Stimulated activated naive B cell treated with anti-CD40 and anti-IgM and Interleukin-4, amounts not matched to agents 10 μg/mL and 1 μg/mL and 100 μg/mL, for 72 hours (primary cell): Measurements from ENCODE around the gene MTFR1L.

ENCODE experiments used
- ATAC-seq, 2 donors: fragments of 150-1000 bp; cut with Tn5 transposase; replicated peaks; 2 replicates each; pipeline ENCODE4 v1.10.0; 2021; ENCODE audit warnings: moderate library complexity in 1 of 2
- DNase-seq: peaks from one replicate; pipeline ENCODE4 v3.0.0; 2021
- H3K27ac Mint-ChIP-seq: one replicate; pipeline ENCODE4 v1.8.0; 2022; ENCODE audit warnings: mild to moderate bottlenecking, mixed read lengths
- H3K27me3 Mint-ChIP-seq, 2 donors: one replicate each; pipeline ENCODE4 v1.8.0; 2022; ENCODE audit warnings: mixed read lengths in 2 of 2
- H3K36me3 Mint-ChIP-seq, 2 donors: one replicate each; pipeline ENCODE4 v1.8.0; 2022; ENCODE audit warnings: mixed read lengths in 2 of 2, mild to moderate bottlenecking in 1 of 2
- H3K4me1 Mint-ChIP-seq, 2 donors: one replicate each; pipeline ENCODE4 v1.8.0; 2022; ENCODE audit warnings: mixed read lengths in 2 of 2, mild to moderate bottlenecking in 1 of 2
- H3K4me3 Mint-ChIP-seq, 2 donors: one replicate each; pipeline ENCODE4 v1.8.0; 2022; ENCODE audit warnings: mild to moderate bottlenecking in 2 of 2, mixed read lengths in 2 of 2, moderate library complexity in 1 of 2
- H3K9me3 Mint-ChIP-seq, 2 donors: one replicate each; pipeline ENCODE4 v1.8.0; 2022; ENCODE audit warnings: mixed read lengths in 2 of 2, mild to moderate bottlenecking in 1 of 2

Gene MTFR1L

DNA sequence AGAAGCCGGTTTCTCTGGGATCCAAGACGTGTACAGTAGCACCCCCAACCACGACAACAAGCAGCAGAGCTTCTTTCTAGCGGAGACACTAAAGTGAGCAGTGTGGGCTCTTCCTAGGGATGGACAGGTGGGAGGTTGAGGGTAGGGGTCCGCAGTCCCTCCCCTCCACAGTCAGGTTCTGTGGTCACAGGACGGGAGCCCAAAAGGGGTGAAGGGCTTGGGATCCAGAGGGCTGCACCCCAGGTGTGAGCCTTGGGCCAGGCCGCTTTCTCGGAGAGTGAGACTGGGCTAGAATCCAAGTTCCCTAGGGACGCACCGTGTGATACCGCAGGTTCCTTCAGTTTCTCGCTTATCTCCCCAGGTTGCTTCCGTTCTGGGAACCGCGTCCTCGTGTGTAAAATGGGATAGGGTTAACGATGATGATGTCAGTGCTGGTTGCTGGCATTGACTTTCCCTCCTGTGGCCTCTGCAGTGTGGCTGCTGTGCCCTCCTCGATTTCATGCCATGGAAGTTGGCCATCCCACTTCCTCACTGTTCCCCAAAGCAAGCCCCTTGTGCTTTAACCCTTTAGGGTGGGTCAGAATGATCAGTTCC is 37.0 kb upstream of the MTFR1L start:
- Mint-ChIP-seq H3K9me3 (no peaks in the 10 kb centered on the region), H3K36me3 (no peaks in the 10 kb centered on the region), H3K27ac (peak overlapping the region; percentile 60), H3K4me1 (peaks cover 0 to 2% of the 10 kb centered on the region in 2 donors), H3K27me3 (peaks cover 9 to 10% of the 10 kb centered on the region in 2 donors), H3K4me3 (no peak overlapping the region)
- DNase-seq (no peak), ATAC-seq (no peak)

DNA sequence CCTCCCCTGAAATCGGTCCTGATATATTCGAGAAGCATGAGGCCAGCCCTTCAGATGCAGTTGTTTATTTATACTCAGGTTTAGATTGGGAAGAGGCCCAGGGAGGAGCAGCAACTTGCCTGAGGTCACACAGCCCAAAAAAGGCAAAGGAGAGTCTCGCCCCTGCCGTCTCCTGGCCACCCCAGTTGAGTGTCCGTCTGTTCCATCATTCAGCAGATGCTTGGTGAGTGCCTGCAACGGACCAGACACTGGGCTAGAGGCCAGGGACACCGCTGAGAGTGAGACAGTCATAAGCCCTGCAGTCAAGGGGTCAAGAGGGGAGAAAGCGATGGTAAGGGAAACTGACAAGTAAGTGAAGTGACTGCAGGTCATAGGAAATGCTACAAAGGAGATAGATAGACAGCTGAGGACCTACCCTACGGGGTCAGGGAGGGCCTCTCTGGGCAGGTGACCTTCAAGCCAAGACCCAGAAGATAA is 35.1 kb upstream of the MTFR1L start:
- peaks cover 9 to 10% of the 10 kb centered on the region in 2 donors for H3K27me3 Mint-ChIP-seq
- DNase-seq (no peak), ATAC-seq (no peak)
- no peak overlapping the region for H3K4me3 Mint-ChIP-seq
- H3K9me3 Mint-ChIP-seq, result no peaks in the 10 kb centered on the region
- no peaks in the 10 kb centered on the region for H3K4me1 Mint-ChIP-seq
- no peak overlapping the region for H3K27ac Mint-ChIP-seq
- no peaks in the 10 kb centered on the region for H3K36me3 Mint-ChIP-seq

DNA sequence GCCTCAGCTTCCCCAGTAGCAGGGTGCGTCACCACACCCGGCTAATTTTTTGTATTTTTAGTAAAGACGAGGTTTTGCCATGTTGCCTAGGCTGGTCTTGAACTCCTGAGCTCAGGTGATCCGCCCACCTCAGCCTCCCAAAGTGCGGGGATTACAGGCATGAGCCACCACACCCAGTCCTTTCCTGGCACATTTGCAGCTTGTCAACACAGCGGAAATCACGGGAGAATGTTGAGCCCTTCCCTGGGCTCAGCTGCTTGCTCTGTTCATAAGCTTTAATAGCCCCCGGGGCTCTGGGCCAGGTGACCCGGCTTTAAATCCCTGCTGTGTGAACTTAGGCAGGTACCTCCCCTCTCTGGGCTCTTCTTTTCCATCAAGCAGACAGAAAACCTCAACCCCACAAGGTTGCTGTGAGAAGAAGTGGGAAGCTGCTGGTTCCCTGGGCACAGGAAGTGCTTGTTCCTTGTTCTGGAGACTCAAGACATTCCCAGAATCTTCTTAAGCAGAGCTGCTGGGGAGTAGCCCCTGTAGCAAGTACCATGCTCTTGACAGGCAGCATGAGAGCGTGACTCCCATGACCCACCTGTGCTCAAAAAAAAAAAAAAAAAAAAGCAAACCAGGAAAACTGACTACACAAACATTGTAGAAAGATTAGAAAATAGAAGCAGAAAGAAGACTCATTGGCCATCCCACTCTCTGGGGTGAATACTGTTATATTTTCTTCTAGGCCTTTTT is 34.3 kb upstream of the MTFR1L start:
- peaks cover 9 to 10% of the 10 kb centered on the region in 2 donors for H3K27me3 Mint-ChIP-seq
- no peaks in the 10 kb centered on the region for H3K36me3 Mint-ChIP-seq
- DNase-seq (no peak), ATAC-seq (no peak)
- no peak overlapping the region for H3K27ac Mint-ChIP-seq
- no peaks in the 10 kb centered on the region for H3K4me1 Mint-ChIP-seq
- no peak overlapping the region for H3K4me3 Mint-ChIP-seq
- H3K9me3 Mint-ChIP-seq, result no peaks in the 10 kb centered on the region

DNA sequence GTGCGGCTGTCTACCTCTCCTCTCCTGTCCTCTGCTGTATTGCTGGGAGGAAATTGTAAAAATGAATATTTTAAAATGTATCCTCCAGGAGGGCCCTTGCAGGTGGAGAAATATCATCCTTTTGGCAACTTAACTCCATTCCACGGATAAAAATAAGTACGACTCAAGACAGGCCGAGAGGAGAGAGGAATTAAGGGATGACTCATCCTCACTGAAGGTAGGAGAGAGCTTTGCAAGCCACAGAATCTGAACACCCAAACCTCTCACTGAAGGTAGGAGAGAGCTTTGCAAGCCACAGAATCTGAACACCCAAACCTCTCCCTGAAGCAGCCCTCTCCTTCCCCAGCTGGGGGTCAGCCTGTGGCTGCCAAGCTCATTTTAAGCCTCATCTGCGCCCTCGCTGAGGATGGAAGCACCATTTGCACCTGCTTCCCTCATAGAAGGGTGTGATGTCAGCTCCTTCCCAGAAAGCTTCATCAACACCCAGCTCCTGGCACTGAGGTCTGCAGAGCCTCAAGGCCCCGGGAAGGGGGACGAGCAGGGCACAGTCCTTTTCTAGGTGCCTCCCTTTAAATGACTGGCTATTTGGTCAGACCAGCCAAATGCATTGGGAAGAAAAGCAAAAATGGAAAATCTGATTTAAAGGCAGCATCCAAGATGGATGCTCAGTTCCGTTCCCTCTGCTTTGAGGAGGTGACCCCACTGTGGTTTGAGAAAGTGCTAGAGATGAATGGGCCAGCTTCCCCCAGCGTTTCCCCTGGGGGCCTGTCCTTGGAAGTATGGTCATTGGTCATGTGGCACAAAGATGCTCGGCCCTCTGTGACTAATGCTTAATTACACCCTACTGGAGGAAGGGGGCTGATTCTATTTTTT is 32.6 kb upstream of the MTFR1L start:
- no peaks in the 10 kb centered on the region for H3K4me1 Mint-ChIP-seq
- H3K27me3 Mint-ChIP-seq, result peaks cover 4 to 9% of the 10 kb centered on the region in 2 donors
- H3K36me3 Mint-ChIP-seq, result no peaks in the 10 kb centered on the region
- ATAC-seq (peak in 1 of 2 donors; percentile 36), DNase-seq (no peak)
- no peak overlapping the region for H3K27ac Mint-ChIP-seq
- no peak overlapping the region for H3K4me3 Mint-ChIP-seq
- H3K9me3 Mint-ChIP-seq, result no peaks in the 10 kb centered on the region

DNA sequence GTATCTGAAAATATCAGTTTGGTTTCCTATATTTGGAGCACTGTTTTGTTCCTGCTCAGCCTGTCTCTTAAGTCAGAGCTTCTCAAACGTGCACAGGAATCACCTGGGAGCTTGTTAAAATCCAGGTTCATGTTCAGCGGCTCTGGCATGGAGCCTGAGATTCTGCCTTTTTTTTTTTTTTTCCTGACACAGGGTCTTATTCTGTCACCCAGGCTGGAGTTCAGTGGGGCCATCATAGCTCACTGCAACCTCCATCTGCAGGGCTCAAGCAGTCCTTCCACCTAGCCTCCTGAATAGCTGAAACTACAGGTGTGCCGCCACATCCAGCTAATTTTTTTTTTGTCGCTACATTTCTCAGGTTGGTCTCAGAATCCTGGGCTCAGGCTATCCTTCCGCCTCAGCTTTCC is 32.0 kb upstream of the MTFR1L start:
- no peaks in the 10 kb centered on the region for H3K36me3 Mint-ChIP-seq

DNA sequence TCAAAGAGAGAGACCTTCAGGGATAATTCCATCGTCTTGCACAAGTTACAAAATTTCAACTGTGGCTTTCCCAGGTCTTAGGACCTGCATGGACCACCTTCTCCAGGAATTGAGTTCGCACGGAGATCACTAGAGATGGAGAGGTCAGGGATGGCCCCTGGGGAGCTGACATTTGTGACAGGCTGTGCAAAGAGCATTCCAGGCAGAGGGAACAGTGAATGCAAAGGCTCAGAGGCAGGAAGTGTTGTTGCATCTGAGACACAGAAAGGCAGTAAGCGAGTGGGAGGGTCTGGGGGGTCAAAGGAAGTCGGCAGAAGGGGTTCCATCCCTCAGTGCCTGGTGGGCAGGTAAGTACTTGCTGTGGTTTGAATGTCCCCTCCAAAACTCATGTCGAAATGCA is 29.3 kb upstream of the MTFR1L start:
- H3K36me3 Mint-ChIP-seq, result no peaks in the 10 kb centered on the region
- no peak overlapping the region for H3K4me3 Mint-ChIP-seq
- DNase-seq (no peak), ATAC-seq (no peak)
- no peaks in the 10 kb centered on the region for H3K4me1 Mint-ChIP-seq
- H3K27ac Mint-ChIP-seq, result no peak overlapping the region
- no peaks in the 10 kb centered on the region for H3K27me3 Mint-ChIP-seq
- H3K9me3 Mint-ChIP-seq, result no peaks in the 10 kb centered on the region

More for the DNA sequence above, 32.0 kb upstream of the MTFR1L start:
- H3K27ac Mint-ChIP-seq, result no peak overlapping the region
- DNase-seq, result no peak
- peaks cover 4% of the 10 kb centered on the region in 2 donors for H3K27me3 Mint-ChIP-seq
- H3K4me1 Mint-ChIP-seq, result no peaks in the 10 kb centered on the region
- H3K4me3 Mint-ChIP-seq, result no peak overlapping the region
- H3K9me3 Mint-ChIP-seq, result no peaks in the 10 kb centered on the region
- ATAC-seq, result no peak

DNA sequence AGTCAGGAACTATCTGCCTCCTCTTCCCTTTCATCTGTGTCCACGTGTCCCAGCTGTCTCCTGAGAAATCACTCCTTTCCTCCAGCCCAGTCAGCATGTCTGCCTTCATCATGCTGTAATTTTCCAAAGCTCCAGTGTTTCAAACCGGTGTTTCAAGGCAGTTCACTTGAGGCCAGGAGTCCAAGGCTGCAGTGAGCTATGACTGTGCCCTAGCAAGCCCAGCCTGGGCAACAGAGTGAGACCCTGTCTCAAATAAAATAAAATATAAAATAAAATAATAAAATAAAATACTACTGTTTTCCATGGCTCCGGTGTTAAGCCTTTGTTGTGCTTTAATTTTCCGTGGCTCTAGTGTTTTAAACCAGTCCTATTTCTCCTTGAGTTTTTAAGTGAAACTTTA is 27.6 kb upstream of the MTFR1L start:
- no peaks in the 10 kb centered on the region for H3K36me3 Mint-ChIP-seq
- no peaks in the 10 kb centered on the region for H3K9me3 Mint-ChIP-seq
- no peak for DNase-seq
- ATAC-seq, result no peak
- peaks cover 8 to 10% of the 10 kb centered on the region in 2 donors for H3K4me1 Mint-ChIP-seq
- H3K27ac Mint-ChIP-seq, result no peak overlapping the region
- H3K4me3 Mint-ChIP-seq, result no peak overlapping the region
- no peaks in the 10 kb centered on the region for H3K27me3 Mint-ChIP-seq

DNA sequence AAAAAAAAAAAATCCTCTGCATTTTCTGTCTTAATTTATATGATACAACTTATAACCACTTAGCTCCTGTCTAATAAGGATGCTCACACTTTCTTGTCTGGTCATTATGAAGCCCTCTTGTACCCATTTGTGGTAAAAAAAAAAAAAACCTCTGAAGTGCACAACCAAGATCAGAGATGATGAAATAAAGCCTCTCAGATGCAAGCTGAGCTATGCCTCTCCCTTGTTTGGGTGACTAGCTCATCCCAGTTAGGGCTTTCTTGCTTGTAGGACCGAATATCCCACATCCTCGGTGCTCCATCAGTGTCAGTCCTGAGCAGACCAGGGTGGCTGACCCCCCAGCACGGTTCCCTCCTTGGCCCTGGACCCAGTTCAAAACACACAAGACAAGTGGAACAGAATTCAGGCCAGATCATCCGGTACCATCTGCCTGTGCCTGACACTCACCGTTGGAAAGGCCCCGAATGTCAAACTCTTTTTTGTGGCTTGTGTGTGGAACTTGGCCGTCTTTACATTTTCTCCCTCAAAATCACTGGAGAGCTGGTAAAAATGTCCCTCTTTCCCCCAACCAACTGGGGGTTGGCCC is 26.1 kb upstream of the MTFR1L start:
- Mint-ChIP-seq H3K27ac (no peak overlapping the region), H3K4me3 (no peak overlapping the region), H3K27me3 (no peaks in the 10 kb centered on the region), H3K4me1 (peaks cover 12 to 19% of the 10 kb centered on the region in 2 donors), H3K9me3 (no peaks in the 10 kb centered on the region), H3K36me3 (no peaks in the 10 kb centered on the region)
- DNase-seq (no peak), ATAC-seq (no peak)

DNA sequence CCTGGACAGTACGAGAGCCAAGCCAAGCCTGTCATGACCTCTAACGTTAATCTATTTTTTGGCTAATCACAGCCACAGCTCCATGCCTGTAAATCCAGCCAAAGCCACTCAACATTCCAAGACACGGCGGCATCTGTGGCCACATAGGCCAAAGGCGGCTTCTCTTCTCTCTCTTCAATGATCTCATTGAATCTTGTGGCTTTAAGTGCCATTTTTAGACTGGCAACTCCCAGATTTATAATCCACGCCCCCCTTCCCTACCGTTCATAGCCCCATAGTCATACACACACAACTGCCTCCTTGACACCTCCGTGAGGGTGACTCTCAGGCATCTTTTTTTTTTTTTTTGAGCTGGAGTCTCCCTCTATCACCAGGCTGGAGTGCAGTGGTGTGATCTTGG is 25.4 kb upstream of the MTFR1L start:
- no peak for ATAC-seq
- Mint-ChIP-seq H3K4me1 (peaks cover 12 to 19% of the 10 kb centered on the region in 2 donors), H3K4me3 (no peak overlapping the region), H3K36me3 (no peaks in the 10 kb centered on the region), H3K27me3 (no peaks in the 10 kb centered on the region), H3K9me3 (no peaks in the 10 kb centered on the region), H3K27ac (no peak overlapping the region)
- no peak for DNase-seq

DNA sequence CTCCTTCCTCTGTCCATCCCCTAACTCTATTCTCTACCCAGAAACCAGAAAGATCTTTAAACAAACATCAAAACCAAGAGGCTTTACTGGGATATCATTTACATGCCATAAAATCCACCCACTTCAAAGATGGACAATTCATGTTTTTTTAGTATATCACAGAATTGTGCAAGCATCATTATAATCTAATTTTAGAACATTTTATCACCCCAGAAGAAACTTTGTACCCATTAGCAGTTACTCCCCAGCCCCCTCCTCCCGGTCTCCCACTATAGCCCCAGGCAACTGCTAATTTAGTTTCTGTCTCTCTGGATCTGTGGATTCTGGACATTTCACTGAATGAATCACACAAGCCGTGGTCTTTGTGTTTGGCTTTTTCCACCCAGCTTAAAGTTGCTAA is 24.5 kb upstream of the MTFR1L start:
- no peak overlapping the region for H3K27ac Mint-ChIP-seq
- no peaks in the 10 kb centered on the region for H3K27me3 Mint-ChIP-seq
- no peaks in the 10 kb centered on the region for H3K36me3 Mint-ChIP-seq
- no peak for ATAC-seq
- H3K4me3 Mint-ChIP-seq, result no peak overlapping the region
- no peak for DNase-seq
- H3K4me1 Mint-ChIP-seq, result peaks cover 16 to 19% of the 10 kb centered on the region in 2 donors
- no peaks in the 10 kb centered on the region for H3K9me3 Mint-ChIP-seq

DNA sequence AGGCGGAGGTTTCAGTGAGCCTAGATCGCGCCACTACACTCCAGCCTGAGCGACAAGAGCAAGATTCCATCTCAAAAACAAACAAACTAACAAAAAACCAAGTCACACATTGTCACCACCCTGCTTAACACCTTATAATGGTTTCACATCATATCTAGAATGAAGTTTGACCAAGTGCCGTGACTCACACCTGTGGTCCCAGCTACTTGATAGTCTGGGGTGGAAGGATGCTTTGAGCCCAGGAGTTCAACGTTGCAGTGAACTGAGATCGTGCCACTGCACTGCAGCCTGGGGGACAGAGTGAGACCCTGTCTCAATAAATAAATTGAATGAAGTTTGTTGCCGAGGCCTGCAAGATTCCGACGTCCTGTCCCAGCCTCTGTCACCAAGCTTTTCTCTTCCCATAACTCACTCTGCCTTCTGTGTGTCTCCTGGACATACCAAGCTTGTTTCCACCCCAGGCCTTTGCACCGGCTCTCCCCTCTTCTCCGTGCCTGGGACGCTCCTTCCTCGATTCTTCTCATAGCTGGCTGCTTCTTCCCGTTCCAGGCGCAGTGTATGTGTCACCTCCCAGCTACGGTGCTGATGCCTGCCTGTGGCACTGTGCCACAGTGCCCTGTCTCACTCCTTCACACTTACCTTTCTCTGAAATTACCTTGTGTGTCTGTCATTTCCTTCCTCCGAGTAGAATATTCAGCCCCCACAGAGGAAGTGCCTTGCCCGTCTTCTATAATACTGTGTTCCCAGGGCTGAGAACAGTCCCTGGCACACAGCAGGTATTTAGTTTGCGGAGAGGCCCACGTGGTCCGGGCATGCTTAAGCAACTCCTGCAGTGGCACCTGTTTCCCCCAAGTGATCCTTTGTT is 23.6 kb upstream of the MTFR1L start:
- DNase-seq, result no peak
- no peaks in the 10 kb centered on the region for H3K9me3 Mint-ChIP-seq
- no peak overlapping the region for H3K27ac Mint-ChIP-seq
- peak in 1 of 2 donors; percentile 7 for ATAC-seq
- no peak overlapping the region for H3K4me3 Mint-ChIP-seq
- H3K4me1 Mint-ChIP-seq, result peaks cover 22 to 28% of the 10 kb centered on the region in 2 donors
- H3K27me3 Mint-ChIP-seq, result peaks cover 0 to 4% of the 10 kb centered on the region in 2 donors
- H3K36me3 Mint-ChIP-seq, result peaks cover 1 to 4% of the 10 kb centered on the region in 2 donors

DNA sequence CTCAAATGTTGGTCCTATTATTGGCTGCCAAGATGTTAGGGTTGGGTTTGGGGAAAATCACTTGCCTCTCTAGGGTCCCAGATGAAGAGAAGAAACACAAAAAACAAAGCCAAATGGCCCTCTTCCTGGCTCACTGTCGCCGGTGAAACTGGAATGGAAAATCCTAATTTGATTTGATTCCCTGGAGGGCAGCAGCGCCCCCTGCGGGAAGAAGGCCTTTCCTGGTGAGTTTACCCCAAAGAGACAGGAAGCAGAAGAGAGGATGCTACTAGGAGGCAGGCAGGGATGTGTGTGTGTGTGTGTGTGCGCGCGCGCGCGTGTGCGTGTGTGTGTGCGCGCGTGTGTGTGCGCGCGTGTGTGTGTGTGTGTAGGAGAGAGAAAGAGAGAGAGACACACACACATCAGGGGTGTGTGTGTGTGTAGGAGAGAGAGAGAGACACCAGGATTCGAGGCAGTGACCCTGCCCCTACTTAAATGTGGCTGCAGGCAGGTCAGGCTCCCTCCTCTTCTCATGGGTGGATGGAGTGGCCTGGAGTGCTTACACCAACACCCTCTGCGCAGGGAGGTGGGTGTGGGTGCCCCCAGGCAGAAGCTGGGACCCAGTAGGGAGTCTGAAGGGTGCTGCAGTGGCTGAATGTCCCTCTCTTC is 22.8 kb upstream of the MTFR1L start:
- H3K9me3 Mint-ChIP-seq, result no peaks in the 10 kb centered on the region
- ATAC-seq, result peak; percentile 61 to 70
- peak; percentile 35 for DNase-seq
- H3K27me3 Mint-ChIP-seq, result peaks cover 0 to 4% of the 10 kb centered on the region in 2 donors
- H3K4me1 Mint-ChIP-seq, result peaks cover 22 to 29% of the 10 kb centered on the region in 2 donors
- peak overlapping the region in 1 of 2 donors; percentile 17 for H3K4me3 Mint-ChIP-seq
- H3K27ac Mint-ChIP-seq, result peak overlapping the region; percentile 56
- H3K36me3 Mint-ChIP-seq, result peaks cover 1 to 4% of the 10 kb centered on the region in 2 donors

DNA sequence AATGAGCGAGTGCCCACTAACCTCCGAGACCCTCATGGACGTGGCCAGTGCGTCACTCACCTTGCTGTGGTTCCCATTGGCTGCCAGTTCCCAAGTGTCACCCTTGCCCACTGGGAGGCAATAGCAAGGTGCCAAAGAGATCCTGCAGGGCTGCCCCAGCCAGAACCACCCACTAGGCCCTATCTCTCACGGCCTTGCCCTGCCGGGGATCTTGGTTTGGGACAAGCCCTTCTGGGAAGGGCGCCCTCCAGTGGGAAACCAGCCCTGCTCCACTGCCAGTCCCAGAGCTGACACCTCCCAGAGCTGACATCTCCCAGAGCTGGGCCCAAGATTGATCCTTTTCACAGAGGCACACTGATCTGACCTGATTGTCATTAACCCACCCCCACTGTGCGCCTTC is 21.8 kb upstream of the MTFR1L start:
- H3K4me1 Mint-ChIP-seq, result peaks cover 27 to 34% of the 10 kb centered on the region in 2 donors
- peaks cover 1 to 4% of the 10 kb centered on the region in 2 donors for H3K36me3 Mint-ChIP-seq
- H3K4me3 Mint-ChIP-seq, result no peak overlapping the region
- no peak for ATAC-seq
- DNase-seq, result no peak
- peaks cover 0 to 4% of the 10 kb centered on the region in 2 donors for H3K27me3 Mint-ChIP-seq
- H3K27ac Mint-ChIP-seq, result no peak overlapping the region
- H3K9me3 Mint-ChIP-seq, result no peaks in the 10 kb centered on the region
